ENCODE measurements around the gene MACROD1. TPM values are rescaled to one million over a fixed set of nuclear protein-coding genes. Genes with fewer than 3 reads are reported as not detected.

MACROD1 gene
- total RNA-seq, 2 donors from 2014 or later, result 33.5 to 68.2 TPM

DNA sequence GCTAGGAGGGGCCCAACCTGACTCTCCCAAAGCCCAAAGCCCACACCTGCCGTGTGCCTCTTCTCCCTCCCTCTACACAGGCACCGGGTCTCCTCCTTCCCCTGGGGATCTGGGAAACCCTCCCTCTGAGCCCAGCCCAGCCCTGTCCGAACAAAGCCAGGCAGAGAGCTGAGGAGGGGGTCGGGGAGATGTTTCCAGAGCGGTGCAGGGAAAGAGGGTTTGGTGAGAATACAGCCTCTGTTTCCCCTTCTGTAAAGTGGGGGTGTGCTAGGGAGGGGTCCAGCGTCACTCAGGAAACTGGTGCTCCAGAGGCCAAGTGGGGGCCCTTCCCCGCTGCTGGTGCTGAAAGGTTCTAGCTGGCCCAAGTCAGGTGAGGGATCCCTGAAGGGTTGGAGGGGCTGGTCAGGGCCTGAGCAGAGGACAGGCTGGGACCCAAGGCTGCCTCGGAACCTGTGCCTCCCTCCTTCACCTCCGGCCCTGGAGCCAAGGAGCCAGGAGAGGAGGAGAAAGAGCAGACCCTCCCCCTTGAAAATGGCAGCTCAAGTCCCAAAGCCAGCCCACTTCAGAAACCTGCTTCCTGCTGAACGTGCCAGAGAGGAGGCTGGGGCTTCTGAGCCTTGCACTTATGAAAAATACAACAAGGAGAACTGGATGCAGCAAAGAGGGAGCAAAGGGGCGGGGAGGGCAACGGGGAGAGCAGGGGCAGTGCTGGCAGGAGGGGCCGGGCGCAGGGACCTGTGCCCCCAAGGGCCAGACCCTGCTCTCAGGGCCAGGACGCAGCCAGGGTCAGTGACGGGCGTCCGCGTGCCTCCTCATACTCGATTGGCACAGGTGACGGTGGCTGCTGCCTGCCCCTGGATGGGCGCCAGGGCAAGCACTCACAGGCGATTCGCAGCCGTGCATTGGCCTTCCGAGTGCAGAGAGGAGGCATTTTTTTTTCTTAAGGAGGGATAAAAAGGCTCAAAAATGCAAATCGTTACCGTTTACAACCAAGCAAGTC, 43.2 kb downstream of the MACROD1 start:
- H3K9me3 ChIP-seq, result no peaks in the 10 kb centered on the region
- WGBS, result 37% methylated on average over 28 of the region's 28 CpGs
- DNase-seq (ENCODE audit: low spot score), result peak; percentile 70
- intact Hi-C loops (cut with DNase I), result no loop called here
- H3K36me3 ChIP-seq, result no peaks in the 10 kb centered on the region
- peak overlapping the region in 1 of 2 donors; percentile 13 for H3K27ac ChIP-seq
- H3K4me1 ChIP-seq (replicated peaks), result peaks cover 2% of the 10 kb centered on the region
- no peak overlapping the region for H3K4me3 ChIP-seq
- TF ChIP-seq POLR2AphosphoS5 (IDR thresholded peaks at IDR 0.05), result peak; percentile 24
- TF ChIP-seq, protein P1, sequence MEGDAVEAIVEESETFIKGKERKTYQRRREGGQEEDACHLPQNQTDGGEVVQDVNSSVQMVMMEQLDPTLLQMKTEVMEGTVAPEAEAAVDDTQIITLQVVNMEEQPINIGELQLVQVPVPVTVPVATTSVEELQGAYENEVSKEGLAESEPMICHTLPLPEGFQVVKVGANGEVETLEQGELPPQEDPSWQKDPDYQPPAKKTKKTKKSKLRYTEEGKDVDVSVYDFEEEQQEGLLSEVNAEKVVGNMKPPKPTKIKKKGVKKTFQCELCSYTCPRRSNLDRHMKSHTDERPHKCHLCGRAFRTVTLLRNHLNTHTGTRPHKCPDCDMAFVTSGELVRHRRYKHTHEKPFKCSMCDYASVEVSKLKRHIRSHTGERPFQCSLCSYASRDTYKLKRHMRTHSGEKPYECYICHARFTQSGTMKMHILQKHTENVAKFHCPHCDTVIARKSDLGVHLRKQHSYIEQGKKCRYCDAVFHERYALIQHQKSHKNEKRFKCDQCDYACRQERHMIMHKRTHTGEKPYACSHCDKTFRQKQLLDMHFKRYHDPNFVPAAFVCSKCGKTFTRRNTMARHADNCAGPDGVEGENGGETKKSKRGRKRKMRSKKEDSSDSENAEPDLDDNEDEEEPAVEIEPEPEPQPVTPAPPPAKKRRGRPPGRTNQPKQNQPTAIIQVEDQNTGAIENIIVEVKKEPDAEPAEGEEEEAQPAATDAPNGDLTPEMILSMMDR (IDR thresholded peaks at IDR 0.05), result no peak
- H3K27me3 ChIP-seq (replicated peaks; ENCODE audit: insufficient read depth), result no peaks in the 10 kb centered on the region

DNA sequence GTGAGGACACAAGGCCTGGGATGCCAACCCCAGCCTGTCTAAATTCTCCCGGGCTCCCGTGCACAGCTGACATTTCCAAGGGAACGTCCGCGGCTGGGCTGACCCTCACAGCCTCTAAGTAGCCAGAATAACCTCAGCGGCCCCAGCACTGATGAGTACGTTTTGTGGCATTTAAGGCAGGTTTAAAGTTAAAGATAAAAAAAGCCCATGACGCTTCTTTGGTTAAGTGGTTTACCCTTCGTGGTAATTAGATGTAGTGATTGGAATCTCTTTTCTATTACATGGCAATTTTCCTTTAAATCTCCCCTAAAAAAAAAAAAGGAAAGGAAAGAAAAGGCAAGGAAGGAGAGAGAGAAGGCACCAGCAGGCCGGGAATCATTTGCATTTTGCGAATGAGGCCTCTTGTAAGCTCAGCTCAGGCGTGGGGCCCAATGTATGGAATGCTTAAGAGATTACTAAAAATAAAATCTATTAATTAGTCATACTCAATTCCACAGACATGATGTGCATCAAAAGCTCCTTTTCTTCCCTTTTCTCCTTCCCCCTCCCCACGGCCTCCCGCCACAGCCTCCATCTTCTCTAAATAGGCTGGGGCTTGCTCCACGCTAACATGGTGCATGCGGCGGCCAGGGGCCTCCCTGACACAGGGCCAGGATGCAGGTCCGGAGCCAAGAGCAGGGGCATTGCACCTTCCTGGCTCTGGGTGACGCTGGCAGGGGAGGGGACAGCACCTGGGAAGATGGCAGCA, 44.1 kb downstream of the MACROD1 start:
- TF ChIP-seq, protein P1 (IDR thresholded peaks at IDR 0.05), result no peak
- TF ChIP-seq POLR2A (IDR thresholded peaks at IDR 0.05) (no peak), POLR2AphosphoS5 (IDR thresholded peaks at IDR 0.05) (no peak)
- Histone ChIP-seq H3K9me3 (no peaks in the 10 kb centered on the region), H3K4me1 (replicated peaks) (peaks cover 2% of the 10 kb centered on the region), H3K27ac (no peak overlapping the region), H3K36me3 (no peaks in the 10 kb centered on the region), H3K4me3 (no peak overlapping the region), H3K27me3 (replicated peaks; ENCODE audit: insufficient read depth) (no peaks in the 10 kb centered on the region)
- no peak for DNase-seq (ENCODE audit: low spot score)
- WGBS, result 74% methylated on average over 19 of the region's 19 CpGs
- intact Hi-C loops (cut with DNase I), result no loop called here

DNA sequence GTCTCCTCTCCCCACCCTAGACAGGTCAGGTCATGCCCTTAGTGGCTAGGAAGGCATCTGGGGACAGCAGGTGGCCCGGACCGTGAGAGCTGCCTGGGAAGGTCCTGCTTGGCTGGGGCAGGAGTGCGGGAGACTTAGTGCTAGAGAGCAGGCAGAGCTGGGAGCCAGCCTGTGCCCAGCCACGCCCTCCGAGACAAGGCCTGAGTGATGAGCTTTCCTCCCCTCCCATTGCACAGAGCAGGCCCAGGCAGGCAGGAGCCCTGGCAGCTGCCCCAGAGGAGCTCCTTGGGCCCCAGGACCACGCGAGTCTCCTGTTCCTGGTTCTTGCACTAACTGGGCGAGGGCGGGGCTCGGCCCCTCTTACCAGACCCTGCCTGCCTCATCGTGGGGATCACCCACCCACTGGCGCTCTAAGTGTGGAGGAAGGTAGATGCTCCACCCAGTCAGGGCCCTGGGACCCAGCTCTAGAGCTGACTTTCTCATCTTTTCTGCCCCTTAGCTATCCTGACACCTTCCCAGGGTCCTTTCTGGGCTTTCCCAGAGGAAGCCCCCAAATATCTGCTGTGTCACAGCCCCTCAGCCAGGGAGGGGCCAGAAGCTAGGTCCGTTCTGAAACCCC, 44.9 kb downstream of the MACROD1 start:
- Histone ChIP-seq H3K36me3 (no peaks in the 10 kb centered on the region), H3K27ac (peak overlapping the region in 1 of 2 donors; percentile 52), H3K9me3 (no peaks in the 10 kb centered on the region), H3K4me3 (no peak overlapping the region), H3K27me3 (replicated peaks; ENCODE audit: insufficient read depth) (no peaks in the 10 kb centered on the region), H3K4me1 (replicated peaks) (peaks cover 2% of the 10 kb centered on the region)
- TF ChIP-seq, protein P1 (IDR thresholded peaks at IDR 0.05), result no peak
- TF ChIP-seq POLR2AphosphoS5 (IDR thresholded peaks at IDR 0.05) (peak; percentile 68), POLR2A (IDR thresholded peaks at IDR 0.05) (no peak)
- intact Hi-C loops (cut with DNase I), result no loop called here
- 54% methylated on average over 13 of the region's 13 CpGs for WGBS
- peak; percentile 83 for DNase-seq (ENCODE audit: low spot score)

DNA sequence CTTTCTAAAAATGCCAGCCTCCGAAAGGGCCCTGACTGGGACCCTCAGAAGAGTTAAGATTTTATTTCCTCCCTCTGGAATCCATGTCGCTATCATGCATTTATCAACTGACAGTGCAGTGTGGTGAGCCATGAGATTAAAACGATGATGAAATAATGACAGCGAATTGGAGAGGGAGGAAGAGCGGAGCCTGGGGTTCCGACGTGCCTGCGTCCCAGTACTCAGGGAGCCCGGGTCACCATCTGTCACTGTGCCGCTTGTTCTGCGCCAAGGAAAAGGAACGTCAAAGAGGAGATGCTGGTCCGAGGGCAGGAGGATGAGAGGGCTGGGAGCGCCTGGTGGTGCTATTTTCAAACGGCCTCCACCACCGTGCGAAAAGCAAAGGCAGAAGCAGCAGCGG, 46.2 kb downstream of the MACROD1 start:
- H3K27ac ChIP-seq, result no peak overlapping the region
- no peak overlapping the region for H3K4me3 ChIP-seq
- peaks cover 2% of the 10 kb centered on the region for H3K4me1 ChIP-seq (replicated peaks)
- 94% methylated on average over 18 of the region's 18 CpGs for WGBS
- no peak for TF ChIP-seq POLR2A (IDR thresholded peaks at IDR 0.05)
- TF ChIP-seq, protein P1 (IDR thresholded peaks at IDR 0.05), result no peak
- no peak for TF ChIP-seq POLR2AphosphoS5 (IDR thresholded peaks at IDR 0.05)
- H3K9me3 ChIP-seq, result no peaks in the 10 kb centered on the region
- no peaks in the 10 kb centered on the region for H3K36me3 ChIP-seq
- no peak for DNase-seq (ENCODE audit: low spot score)
- intact Hi-C loops (cut with DNase I), result no loop called here
- H3K27me3 ChIP-seq (replicated peaks; ENCODE audit: insufficient read depth), result no peaks in the 10 kb centered on the region

All from prostate gland (tissue), 2 donors.